IMR-90 (cell line): ENCODE data around the gene RBBP7.

ENCODE experiments used
- CTCF ChIP-seq: conservative IDR thresholded peaks from 2 replicates; pipeline ENCODE4 v1.5.1; 2012; ENCODE audit warnings: mild to moderate bottlenecking, low read depth, low read length, improper control_type of control experiment
- MAFK ChIP-seq: IDR thresholded peaks from 2 replicates; pipeline ENCODE4 v1.6.1; 2012; ENCODE audit warnings: low read depth, low read length, improper control_type of control experiment
- POLR2A ChIP-seq: IDR thresholded peaks from 2 replicates; pipeline ENCODE4 v1.6.1; 2012; ENCODE audit warnings: mild to moderate bottlenecking, low read depth, low read length
- RAD21 ChIP-seq: IDR thresholded peaks from 2 replicates; pipeline ENCODE4 v1.6.1; 2012; ENCODE audit warnings: low read length, improper control_type of control experiment

- TF ChIP-seq CTCF (peak; percentile 71), POLR2A (no peak), RAD21 (peak; percentile 58), MAFK (peak; percentile 76)
These were observed 12.7 kb upstream of the RBBP7 start for GRCh38 chrX:16882702-16883486.
